HG03469 (cell line): ENCODE results near the gene TRPM2.

ENCODE experiments used
- ATAC-seq: cut with Tn5 transposase; IDR thresholded peaks from one replicate; pipeline ENCODE4 v1.9.1; 2021; ENCODE audit warnings: mild to moderate bottlenecking, moderate library complexity, moderate number of reproducible peaks; ENCODE audit not compliant: unreplicated experiment

TRPM2 gene

GRCh38 chr21:44439211-44439600 lies 85.8 kb downstream of the TRPM2 start:
- ATAC-seq: no peak

- no peak for ATAC-seq
These were observed 87.0 kb downstream of the TRPM2 start for GRCh38 chr21:44440241-44441040.

DNA sequence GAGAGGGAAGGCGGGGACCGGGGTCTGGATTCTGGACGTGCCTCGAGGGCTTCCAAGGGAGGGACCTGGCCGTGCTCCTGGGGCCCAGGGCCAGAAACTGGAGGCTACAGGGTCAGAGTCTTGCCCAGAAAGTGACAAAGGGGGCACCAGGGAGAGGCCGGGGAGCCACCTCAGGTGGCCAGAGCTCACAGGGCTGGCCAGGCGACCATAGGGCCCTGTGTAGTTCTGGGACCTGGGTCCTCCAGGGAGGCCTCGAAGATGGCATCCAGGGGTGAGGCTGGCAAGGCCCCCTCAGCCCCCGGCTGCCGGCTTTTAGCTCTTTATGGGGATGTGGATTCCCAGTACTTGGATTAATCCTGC lies 87.6 kb downstream of the TRPM2 start:
- no peak for ATAC-seq

- no peak for ATAC-seq
These were observed 88.3 kb downstream of the TRPM2 start for GRCh38 chr21:44441581-44442265.

GRCh38 chr21:44442266-44443125 lies 89.1 kb downstream of the TRPM2 start:
- ATAC-seq: no peak

- ATAC-seq: no peak
These were observed 90.0 kb downstream of the TRPM2 start for GRCh38 chr21:44443291-44443890.

- ATAC-seq: no peak
These were observed 90.5 kb downstream of the TRPM2 start for GRCh38 chr21:44443891-44444285.

DNA sequence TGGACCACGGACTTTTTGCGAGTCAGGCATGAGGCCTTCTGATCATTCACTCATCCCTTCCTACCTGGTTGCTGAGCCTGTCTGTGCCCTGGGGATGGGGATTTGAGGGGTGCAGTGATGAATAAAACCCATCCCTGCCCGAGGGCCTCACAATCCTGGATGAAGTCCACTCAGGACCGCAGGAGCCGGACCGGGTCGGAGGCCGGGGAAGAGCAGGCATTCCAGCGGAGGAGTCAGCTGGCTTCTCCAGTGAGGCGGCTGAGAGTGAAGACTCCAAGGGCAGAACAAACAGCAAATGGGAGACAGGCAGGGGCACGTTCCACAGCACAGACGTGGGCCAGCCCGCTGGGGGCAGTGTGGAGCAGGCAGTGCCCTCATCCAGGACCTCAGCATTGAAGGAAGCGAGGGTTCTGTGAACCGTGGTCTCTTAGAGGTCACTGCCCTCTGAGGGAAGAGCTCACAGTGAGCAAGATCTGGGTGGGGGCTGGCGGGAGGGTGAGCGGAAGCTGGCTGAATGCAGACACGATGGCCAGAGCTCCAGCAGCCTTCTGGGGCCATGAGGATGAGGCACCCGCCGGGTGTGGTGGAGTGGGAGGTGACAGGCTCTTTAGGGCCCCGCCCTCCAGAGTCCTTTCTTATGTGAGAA lies 91.0 kb downstream of the TRPM2 start:
- ATAC-seq: no peak

DNA sequence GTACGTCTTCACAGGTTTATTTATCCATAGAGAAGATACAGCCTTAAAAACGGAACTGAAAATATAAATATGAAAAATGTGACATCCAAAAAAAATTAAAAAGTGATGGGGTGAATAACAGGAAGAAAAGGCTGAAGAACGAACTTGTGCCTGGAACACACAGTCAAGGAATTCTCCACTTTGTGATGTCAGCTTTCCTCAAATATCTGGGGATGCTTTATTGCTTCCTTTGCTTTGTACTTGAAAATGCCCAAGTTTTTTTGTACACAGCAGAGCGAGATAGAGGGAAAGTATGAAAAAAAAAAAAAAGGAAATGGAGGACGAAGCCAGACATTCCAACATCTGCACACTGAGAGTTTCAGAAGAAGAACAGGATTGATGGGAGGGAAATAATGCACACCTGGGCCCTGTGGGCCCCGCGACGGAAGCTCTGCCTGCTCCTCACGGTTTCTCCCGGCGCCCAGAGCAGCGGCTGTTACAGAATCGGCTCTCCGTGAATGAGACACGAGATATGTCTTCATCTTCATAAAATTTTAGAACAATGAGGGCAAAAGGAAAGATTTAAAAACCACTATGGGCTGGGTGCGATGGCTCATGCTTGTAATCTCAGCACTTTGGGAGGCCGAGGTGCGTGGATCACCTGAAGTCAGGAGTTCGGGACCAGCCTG lies 91.9 kb downstream of the TRPM2 start:
- no peak for ATAC-seq

DNA sequence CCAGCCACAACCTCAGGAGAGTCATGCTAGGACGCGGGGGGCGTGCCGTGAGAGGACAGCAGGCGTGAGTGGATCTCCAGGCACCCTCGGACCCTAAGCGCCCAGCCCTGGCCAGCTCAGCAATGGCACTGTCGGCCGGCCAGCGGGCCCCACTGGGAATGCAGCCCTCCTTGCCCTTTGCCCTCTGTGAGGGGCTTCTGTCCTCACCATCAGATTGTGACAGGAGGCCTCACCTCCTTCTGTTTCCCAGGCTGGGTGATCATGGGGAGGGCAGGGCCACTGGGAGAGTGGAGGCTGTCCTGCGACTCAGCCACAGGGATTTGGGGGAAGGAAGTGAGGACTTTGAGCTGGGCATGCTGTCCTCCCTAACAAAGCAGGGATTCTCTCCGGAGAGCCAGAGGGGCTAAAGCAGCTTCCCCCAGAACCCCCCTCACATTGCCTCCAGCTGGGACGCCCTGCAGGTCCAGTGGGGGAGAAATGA lies 95.3 kb downstream of the TRPM2 start:
- ATAC-seq: no peak

GRCh38 chr21:44449473-44450363 lies 96.3 kb downstream of the TRPM2 start:
- ATAC-seq: no peak

- no peak for ATAC-seq
These were observed 97.0 kb downstream of the TRPM2 start for GRCh38 chr21:44450402-44450801.

DNA sequence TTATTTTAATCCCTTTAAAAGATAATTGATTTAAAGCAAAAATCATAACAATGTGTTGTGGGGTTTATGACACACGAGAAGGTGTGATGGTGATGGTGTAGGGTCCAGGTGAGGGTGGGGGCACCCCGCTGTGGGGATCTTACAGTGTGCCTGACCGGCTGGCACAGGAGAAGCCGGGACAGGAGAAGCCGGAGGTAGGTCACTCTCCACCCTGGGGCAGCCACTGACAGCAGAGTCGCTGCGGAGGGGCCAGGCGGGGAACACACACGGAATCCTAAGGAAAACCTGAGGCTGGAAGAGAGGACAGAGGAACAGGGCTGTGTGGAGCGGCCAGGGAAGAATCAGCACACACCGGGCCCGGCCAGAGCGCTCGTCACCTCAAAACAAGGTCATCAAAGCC lies 97.6 kb downstream of the TRPM2 start:
- no peak for ATAC-seq

DNA sequence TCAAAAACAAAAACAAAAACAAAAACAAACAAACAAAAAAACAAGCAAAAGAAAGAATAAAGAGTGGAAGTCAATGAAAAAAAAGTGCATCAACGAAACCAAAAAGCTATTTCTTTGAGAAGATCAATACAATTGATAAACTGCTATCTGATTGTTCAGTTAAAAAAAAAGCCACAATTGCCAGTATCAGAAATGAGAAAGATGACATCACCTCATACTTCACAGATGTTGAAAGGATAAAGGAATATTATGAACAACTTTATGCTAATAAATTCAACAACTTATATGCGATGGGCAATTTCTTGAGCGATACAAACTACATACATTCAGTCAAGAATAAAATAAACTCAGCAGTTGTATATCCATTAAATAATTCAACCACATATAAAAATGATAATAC lies 99.7 kb downstream of the TRPM2 start:
- ATAC-seq: no peak

GRCh38 chr21:44454058-44454457 lies 100.6 kb downstream of the TRPM2 start:
- ATAC-seq: no peak

DNA sequence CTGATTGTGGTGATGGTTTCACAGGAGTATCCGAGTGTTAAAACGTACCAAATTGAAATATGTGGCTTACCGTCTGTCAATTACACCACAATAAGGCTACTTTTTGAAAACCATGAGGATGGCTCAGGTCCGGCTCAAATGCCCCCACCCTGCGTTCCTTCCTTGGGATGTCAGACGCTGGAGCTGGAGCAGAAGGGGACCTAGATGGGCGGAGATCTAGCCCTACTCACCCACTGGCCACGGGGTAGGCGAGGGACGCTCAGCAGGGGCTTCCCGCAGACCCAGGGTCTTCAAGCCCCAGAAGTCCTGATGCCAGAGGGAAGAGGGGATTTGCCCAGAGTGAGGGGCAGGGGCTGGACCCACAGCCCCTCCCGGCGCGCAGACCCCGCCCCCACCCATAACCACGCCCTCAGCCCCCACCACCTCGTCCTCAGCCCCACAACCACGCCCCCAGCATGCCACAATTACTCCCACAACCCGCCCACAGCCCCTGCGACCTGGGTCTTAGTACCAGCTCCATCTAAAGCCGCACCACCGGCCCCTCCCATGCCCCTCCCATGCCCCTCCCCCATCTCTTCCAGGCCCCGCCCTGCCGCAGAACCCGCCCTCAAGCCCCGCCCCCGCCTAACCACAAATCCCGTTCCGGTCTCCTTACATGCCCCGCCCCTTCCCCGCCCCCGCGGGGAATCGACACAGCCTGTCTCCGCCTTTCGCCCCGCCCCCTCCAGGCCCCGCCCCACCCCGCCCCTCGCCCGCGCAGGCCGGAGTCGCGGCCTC lies 101.5 kb downstream of the TRPM2 start, which contains the start of gene LRRC3:
TSS of gene LRRC3 (plus strand) at position 764 of the 777 bp plus-strand sequence. CDS start 1,135 bp downstream, outside the sequence.
- ATAC-seq: no peak

- ATAC-seq: no peak
These were observed 102.2 kb downstream of the TRPM2 start for GRCh38 chr21:44455524-44456213.
